ENCODE results near the gene FBF1. TPM values are rescaled to one million over a fixed set of nuclear protein-coding genes. Genes with fewer than 3 reads are reported as not detected.

FBF1 gene
- total RNA-seq, 4 donors from 2014 or later: 17.8 to 57.5 (median 27.9) TPM

GRCh38 chr17:75925103-75925502 is 15.7 kb downstream of the FBF1 start:
- Histone ChIP-seq H3K4me3 (no peak overlapping the region), H3K36me3 (peaks cover 14% of the 10 kb centered on the region), H3K4me1 (peaks cover 17% of the 10 kb centered on the region), H3K27ac (no peak overlapping the region), H3K9me3 (no peaks in the 10 kb centered on the region), H3K27me3 (no peaks in the 10 kb centered on the region)
- WGBS: 90% methylated on average over 7 of the region's 11 CpGs
- no peak for DNase-seq (ENCODE audit: low spot score in 2 of 2)
- TF ChIP-seq POLR2A (IDR thresholded peaks at IDR 0.05) (no peak), CTCF (IDR thresholded peaks at IDR 0.05) (no peak), EP300 (IDR thresholded peaks at IDR 0.05) (no peak), POLR2AphosphoS5 (IDR thresholded peaks at IDR 0.05) (no peak)

DNA sequence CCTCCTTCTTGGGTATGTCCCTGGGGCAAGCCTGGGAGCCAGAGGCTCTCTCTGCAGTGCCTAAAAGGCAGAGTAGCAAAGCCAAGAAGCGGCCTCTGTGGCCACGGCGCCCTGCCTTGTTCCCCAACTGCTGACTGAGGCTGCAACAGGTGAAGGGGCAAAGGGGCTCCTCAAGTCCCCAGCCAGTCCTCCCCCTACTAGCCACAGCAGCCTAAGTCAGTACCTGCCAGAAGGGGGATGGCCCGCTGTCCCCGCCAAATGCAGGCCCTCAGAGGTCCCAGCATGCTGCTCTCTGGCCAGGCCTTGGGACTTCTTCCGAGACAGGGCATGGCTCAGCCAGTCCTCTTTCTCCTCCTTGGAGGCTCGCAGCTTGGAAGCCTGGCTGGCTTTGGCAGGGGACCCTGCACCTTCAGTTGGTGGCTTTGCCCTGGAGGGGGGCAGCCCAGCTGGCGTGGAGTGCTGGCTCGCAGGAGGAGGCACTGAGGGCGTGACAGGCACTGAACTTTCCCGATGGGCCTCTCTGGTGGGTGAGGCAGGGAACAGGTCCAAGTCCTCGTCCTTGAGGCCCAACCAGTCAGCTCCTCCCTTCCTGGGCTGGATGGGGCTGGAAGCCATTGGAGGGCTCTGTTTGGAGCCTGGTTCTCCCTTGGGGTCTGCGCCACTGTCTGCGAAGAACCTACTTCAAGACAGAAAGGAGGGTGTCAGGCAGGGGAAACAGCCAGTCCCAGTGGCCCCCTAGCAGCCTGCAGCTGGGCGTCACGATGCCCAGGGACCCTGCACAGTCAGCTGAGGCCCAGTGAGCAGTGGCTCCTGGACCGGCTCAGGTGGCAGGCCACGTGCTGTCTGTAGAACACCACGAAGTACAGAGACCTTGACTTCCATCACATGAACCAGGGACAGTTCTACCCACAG is 17.6 kb downstream of the FBF1 start:
- Histone ChIP-seq H3K27me3 (no peaks in the 10 kb centered on the region), H3K27ac (no peak overlapping the region), H3K4me3 (no peak overlapping the region), H3K36me3 (peaks cover 19% of the 10 kb centered on the region), H3K9me3 (no peaks in the 10 kb centered on the region), H3K4me1 (peaks cover 17% of the 10 kb centered on the region)
- TF ChIP-seq POLR2A (IDR thresholded peaks at IDR 0.05): no peak
- no peak for TF ChIP-seq POLR2AphosphoS5 (IDR thresholded peaks at IDR 0.05)
- TF ChIP-seq CTCF (IDR thresholded peaks at IDR 0.05): no peak
- TF ChIP-seq EP300 (IDR thresholded peaks at IDR 0.05): no peak
- no peak for DNase-seq (ENCODE audit: low spot score in 2 of 2)
- WGBS: 68% methylated on average over 15 of the region's 19 CpGs

- Histone ChIP-seq H3K27ac (no peak overlapping the region), H3K4me1 (peaks cover 12% of the 10 kb centered on the region), H3K4me3 (no peak overlapping the region), H3K36me3 (peaks cover 27% of the 10 kb centered on the region), H3K27me3 (no peaks in the 10 kb centered on the region), H3K9me3 (no peaks in the 10 kb centered on the region)
- no peak for TF ChIP-seq POLR2AphosphoS5 (IDR thresholded peaks at IDR 0.05)
- TF ChIP-seq EP300 (IDR thresholded peaks at IDR 0.05): no peak
- no peak for TF ChIP-seq CTCF (IDR thresholded peaks at IDR 0.05)
- no peak for TF ChIP-seq POLR2A (IDR thresholded peaks at IDR 0.05)
- DNase-seq (ENCODE audit: low spot score in 2 of 2): no peak
- 92% methylated on average over 14 of the region's 18 CpGs for WGBS
Observed at GRCh38 chr17:75922173-75922961, 18.5 kb downstream of the FBF1 start.

- TF ChIP-seq POLR2A (IDR thresholded peaks at IDR 0.05): no peak
- TF ChIP-seq EP300 (IDR thresholded peaks at IDR 0.05): no peak
- TF ChIP-seq POLR2AphosphoS5 (IDR thresholded peaks at IDR 0.05): no peak
- no peak for TF ChIP-seq CTCF (IDR thresholded peaks at IDR 0.05)
- Histone ChIP-seq H3K4me3 (no peak overlapping the region), H3K9me3 (no peaks in the 10 kb centered on the region), H3K36me3 (peaks cover 29% of the 10 kb centered on the region), H3K27me3 (no peaks in the 10 kb centered on the region), H3K4me1 (peaks cover 8% of the 10 kb centered on the region), H3K27ac (no peak overlapping the region)
- no peak for DNase-seq (ENCODE audit: low spot score in 2 of 2)
- 92% methylated on average over 8 of the region's 15 CpGs for WGBS
Observed at GRCh38 chr17:75921596-75921995, 19.2 kb downstream of the FBF1 start.

- Histone ChIP-seq H3K4me3 (no peak overlapping the region), H3K27me3 (no peaks in the 10 kb centered on the region), H3K36me3 (peaks cover 29% of the 10 kb centered on the region), H3K4me1 (peaks cover 8% of the 10 kb centered on the region), H3K27ac (no peak overlapping the region), H3K9me3 (no peaks in the 10 kb centered on the region)
- WGBS: 87% methylated on average over 9 of the region's 11 CpGs
- DNase-seq (ENCODE audit: low spot score in 2 of 2): no peak
- no peak for TF ChIP-seq POLR2A (IDR thresholded peaks at IDR 0.05)
- TF ChIP-seq EP300 (IDR thresholded peaks at IDR 0.05): no peak
- TF ChIP-seq CTCF (IDR thresholded peaks at IDR 0.05): no peak
- TF ChIP-seq POLR2AphosphoS5 (IDR thresholded peaks at IDR 0.05): no peak
Observed at GRCh38 chr17:75920045-75920560, 20.7 kb downstream of the FBF1 start.

Measured in suprapubic skin (tissue), 4 donors.